GM19452 (cell line): ENCODE measurements around the gene MICALL1.
A peak's percentile ranks its signal among the peaks of the same experiment; 100 is the strongest.
"Not testable (repeated sequence)": the region's sequence is repeated elsewhere in the genome, so short reads cannot be mapped to it uniquely, and the experiment has no call there.

Experiments
- ATAC-seq: cut with Tn5 transposase; IDR thresholded peaks from one replicate; pipeline ENCODE4 v1.9.1; 2021; ENCODE audit not compliant: unreplicated experiment

Gene MICALL1

GRCh38 chr22:37926771-37927636 lies 20.9 kb downstream of the MICALL1 start:
- ATAC-seq: no peak

GRCh38 chr22:37927637-37927936 lies 21.5 kb downstream of the MICALL1 start:
- no peak for ATAC-seq

DNA sequence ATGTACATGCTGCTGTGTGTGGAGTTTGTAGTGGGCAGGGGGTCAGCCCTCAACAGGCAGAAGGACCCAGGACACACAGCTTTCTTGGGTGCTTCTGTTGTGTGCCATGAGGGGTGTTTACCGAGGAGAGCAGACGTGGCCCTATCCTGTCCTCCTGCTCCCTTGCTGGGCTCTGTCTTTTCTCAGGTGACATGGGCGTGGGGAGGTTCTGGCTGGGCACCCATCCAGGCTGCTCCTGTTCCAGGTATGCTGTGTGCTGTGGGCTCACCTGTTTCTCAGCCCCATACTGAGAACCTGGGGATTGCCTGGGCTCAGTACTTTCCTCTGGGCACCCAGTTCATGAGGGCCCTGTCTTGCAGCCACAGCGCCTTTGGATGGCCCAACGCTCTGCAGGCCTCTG lies 23.3 kb downstream of the MICALL1 start:
- no peak for ATAC-seq

GRCh38 chr22:37930270-37930951 lies 24.3 kb downstream of the MICALL1 start:
- no peak for ATAC-seq

GRCh38 chr22:37930952-37931440 lies 24.9 kb downstream of the MICALL1 start:
- no peak for ATAC-seq

DNA sequence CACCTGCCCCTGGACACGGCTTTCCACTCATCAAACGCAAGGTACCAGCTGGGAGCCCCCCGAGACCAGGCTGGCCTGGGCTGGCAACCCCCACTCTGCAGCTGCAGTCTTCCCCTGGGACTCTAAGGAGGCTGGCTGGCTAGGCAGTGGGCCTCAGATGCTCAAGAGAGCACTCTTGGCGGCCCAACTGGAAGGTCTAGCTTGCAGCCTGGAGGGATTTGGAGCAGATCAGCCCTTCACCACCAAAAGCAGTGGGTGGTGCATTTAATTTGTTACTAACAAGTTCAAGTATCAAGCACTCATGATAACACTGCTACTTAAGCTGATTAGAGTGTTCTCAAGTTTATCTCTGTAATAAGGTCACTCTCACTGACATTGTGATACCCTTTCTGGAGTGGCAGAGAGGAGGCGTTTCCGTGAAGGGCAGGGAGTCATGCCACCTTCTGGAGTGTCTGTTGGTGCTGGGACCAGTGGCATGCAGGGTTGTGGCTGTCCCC lies 25.8 kb downstream of the MICALL1 start:
- ATAC-seq: no peak

- no peak for ATAC-seq
Measured at GRCh38 chr22:37932401-37932800, 26.3 kb downstream of the MICALL1 start.

GRCh38 chr22:37932821-37933578 lies 26.9 kb downstream of the MICALL1 start:
- ATAC-seq: no peak

DNA sequence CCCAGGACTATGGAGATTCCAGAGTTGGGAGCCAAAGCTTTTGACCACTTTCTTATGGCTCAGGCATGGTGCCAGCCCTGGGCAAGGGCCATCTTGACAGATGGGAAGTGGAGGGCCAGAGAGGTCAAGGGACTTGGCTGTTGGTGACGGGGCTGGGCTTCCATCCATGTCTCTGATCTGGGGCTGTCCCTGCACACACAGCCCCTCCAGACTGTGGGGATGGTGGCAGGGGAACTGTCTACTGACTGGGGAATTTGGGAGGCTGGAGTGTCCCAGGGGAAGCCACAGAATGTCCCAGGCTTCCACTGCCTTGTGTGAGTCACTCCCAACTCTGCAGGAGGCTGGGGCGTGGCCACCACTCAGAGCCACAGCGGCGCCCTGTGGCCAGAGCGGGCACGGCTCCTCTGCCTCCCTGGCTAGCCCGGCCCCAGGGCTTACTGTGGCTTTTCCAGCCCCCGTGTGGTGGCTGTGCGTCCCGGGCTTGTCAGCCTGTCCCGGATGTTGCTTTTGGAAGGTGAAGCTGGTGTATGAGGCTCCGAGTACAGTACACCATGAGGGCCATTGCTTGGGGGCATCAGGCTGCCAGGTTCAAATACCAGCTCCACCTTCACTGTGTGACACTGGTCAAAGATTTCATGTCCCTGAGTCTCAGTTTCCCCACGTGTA lies 27.7 kb downstream of the MICALL1 start:
- ATAC-seq: peak; percentile 94

GRCh38 chr22:37940698-37941376 lies 34.7 kb downstream of the MICALL1 start:
- ATAC-seq: no peak

- no peak for ATAC-seq
Measured at GRCh38 chr22:37942133-37942532, 36.0 kb downstream of the MICALL1 start.

DNA sequence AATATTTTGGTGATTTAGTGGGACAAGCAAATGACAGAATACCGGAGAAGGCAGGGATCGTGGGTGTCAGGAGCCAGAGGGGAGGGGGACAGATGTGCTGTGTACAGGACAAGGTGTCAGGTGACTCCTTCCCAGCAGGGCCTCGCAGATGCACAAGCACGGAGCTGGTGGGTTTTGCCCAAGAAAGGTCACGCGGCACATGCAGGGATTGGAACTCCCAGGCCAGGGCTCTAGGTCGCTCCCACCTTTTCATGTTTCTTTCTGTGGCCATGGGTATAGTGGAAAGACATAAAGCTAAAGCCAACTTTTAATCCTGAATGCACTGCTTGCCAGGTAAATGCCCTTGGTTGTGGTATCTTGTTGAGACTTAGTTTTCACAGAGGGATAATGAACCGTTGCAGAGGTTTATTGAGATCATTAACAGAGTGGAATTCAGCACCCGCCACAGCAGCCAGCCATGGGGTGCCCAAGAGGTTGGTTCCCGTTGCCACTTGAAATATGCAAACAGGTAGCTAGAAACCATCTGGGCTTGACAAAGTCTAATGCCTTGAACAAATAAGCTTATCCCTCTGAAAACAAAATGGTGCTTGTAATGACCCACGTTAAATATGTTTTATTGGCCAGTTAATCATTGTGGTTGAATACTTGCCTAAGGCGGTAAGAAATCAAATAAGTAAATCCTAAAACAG lies 37.2 kb downstream of the MICALL1 start:
- no peak for ATAC-seq

DNA sequence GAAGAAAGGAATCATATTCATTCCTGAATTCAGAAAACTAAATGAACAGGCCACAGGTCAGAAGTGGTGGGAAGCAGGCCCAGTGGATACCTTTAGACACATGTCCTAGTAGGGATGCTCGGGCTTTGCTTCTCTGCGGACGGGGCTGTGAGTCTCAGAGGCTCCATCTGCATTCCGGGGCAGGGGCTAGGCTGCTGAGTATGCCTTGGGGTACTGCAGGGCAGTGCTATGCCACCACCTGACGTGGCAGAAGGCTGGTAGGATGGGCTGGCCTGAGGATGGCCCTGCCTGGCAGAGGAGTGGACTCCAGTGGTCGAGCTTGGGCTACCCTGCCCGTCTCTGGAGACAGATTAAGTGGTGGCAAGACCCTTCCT lies 37.7 kb downstream of the MICALL1 start:
- ATAC-seq: no peak

- not testable (repeated sequence) for ATAC-seq
Measured at GRCh38 chr22:37944423-37944822, 38.3 kb downstream of the MICALL1 start.

- ATAC-seq: not testable (repeated sequence)
Measured at GRCh38 chr22:37947142-37947795, 41.2 kb downstream of the MICALL1 start.

GRCh38 chr22:37951305-37951704 lies 45.2 kb downstream of the MICALL1 start:
- ATAC-seq: no peak

DNA sequence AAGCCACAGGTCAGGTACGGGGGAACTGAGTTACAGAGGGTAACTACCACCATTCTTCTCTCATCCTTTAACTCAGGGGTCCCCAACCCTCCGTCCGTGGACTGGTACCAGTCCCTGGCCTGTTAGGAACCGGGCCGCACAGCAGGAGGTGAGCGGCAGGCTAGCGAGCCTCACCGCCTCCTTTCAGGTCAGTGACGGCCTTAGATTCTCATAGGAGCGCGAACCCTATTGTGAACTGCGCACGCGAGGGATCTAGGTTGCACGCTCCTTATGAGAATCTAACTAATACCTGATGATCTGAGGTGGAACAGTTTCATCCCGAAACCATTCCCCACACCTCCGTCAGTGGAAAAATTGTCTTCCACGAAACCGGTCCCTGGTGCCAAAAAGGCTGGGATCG lies 46.5 kb downstream of the MICALL1 start:
- ATAC-seq: not testable (repeated sequence)

GRCh38 chr22:37953062-37953436 lies 47.0 kb downstream of the MICALL1 start:
- no peak for ATAC-seq

DNA sequence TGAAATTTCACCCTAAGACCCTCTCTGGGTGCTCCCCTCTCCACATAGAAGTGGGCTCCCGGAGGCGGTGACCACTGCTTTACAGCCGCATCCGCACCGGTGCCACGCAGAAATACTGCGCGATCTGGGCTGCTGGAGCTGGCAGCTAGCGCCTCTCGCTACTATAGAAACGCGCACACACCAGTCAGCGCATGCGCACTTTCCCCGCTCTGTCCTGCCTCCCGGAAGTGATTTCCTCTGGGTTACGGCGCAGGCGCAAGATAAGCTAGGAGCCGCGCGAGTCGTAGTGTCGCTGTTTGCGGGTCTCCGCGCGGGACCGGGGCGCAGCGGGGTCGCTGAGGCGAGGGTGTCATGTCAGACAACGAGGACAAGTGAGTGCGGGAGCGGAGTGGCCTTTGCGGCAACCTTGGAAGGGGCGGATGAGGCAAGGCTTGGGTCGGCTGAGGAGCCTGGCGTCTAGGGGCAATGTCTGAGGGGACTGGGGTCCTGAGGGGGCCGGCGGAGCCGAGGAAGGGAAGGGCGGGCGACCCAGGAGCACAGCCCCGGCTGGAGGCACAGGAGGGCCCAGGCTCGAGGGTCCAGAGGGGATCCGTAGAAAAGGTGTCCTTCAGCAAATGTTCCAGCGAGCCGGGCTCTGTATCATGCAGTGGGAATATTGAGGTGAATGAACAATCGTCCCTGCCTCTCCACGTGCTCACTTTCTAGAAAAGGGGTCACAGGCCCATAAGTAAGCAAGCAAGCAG lies 47.5 kb downstream of the MICALL1 start, which contains the start of the genes C22orf23 and POLR2F:
Gene C22orf23, minus strand, starts transcription at position 165 of the 743 bp plus-strand sequence. CDS start 452 bp downstream, outside the sequence.
Gene POLR2F, plus strand, starts transcription at position 263 of the 743 bp plus-strand sequence. Its CDS starts 89 bp downstream, at position 352.
- peak; percentile 87 for ATAC-seq
